ENCODE results near the gene TRAK1.

GRCh38 chr3:42102571-42102970, 11.4 kb downstream of the TRAK1 start:
- TF ChIP-seq CTCF (IDR thresholded peaks at IDR 0.05; ENCODE audit: insufficient read depth, low read length) (no peak), POLR2AphosphoS5 (IDR thresholded peaks at IDR 0.05; ENCODE audit: low read depth) (no peak)
